MM.1S (cell line): ENCODE measurements around the gene EPN2.
"Not testable (repeated sequence)": the region's sequence is repeated elsewhere in the genome, so short reads cannot be mapped to it uniquely, and the experiment has no call there.

Experiments used
- DNase-seq: peaks from one replicate; pipeline ENCODE4 v3.0.0-alpha.2; 2015
- H2AFZ ChIP-seq: fragments of 300-600 bp; sonication (generic); 2 replicates; pipeline ENCODE4 v1.6.0; 2016; ENCODE audit warnings: antibody characterized with exemption, low read length
- H3F3A ChIP-seq: fragments of 300-600 bp; sonication (generic); 2 replicates; pipeline ENCODE4 v1.6.1; 2016; ENCODE audit warnings: mild to moderate bottlenecking, antibody characterized with exemption, low read length, moderate library complexity, mixed read lengths; ENCODE audit not compliant: insufficient read depth
- H3K27ac ChIP-seq: fragments of 300-600 bp; sonication (generic); 2 replicates; pipeline ENCODE4 v1.5.1; 2016; ENCODE audit warnings: mild to moderate bottlenecking, low read length
- H3K27me3 ChIP-seq: fragments of 300-600 bp; sonication (generic); replicated peaks from 2 replicates; pipeline ENCODE4 v1.6.0; 2016; ENCODE audit warnings: low read length; ENCODE audit not compliant: insufficient read depth
- H3K36me3 ChIP-seq: fragments of 300-600 bp; sonication (generic); replicated peaks from 2 replicates; pipeline ENCODE4 v1.6.1; 2016; ENCODE audit warnings: mild to moderate bottlenecking, low read length, mixed read lengths; ENCODE audit not compliant: insufficient read depth
- H3K4me1 ChIP-seq: fragments of 300-600 bp; sonication (generic); 2 replicates; pipeline ENCODE4 v1.6.1; 2016; ENCODE audit warnings: low read length, mixed read lengths
- H3K4me2 ChIP-seq: fragments of 300-600 bp; sonication (generic); 2 replicates; pipeline ENCODE4 v1.6.0; 2016; ENCODE audit warnings: low read depth, low read length
- H3K4me3 ChIP-seq: fragments of 300-600 bp; sonication (generic); 2 replicates; pipeline ENCODE4 v1.5.1; 2016; ENCODE audit warnings: low read length, mixed read lengths
- H3K79me2 ChIP-seq: fragments of 300-600 bp; sonication (generic); 2 replicates; pipeline ENCODE4 v1.6.1; 2016; ENCODE audit warnings: mixed run types, low read length, mixed read lengths
- H3K9ac ChIP-seq: fragments of 300-600 bp; sonication (generic); 2 replicates; pipeline ENCODE4 v1.6.1; 2016; ENCODE audit warnings: low read length, mixed read lengths
- H3K9me2 ChIP-seq: fragments of 300-600 bp; sonication (generic); replicated peaks from 2 replicates; pipeline ENCODE4 v1.6.1; 2016; ENCODE audit warnings: mild to moderate bottlenecking, low read length, mixed read lengths; ENCODE audit not compliant: insufficient read depth
- H3K9me3 ChIP-seq: fragments of 300-600 bp; sonication (generic); replicated peaks from 2 replicates; pipeline ENCODE4 v1.6.1; 2016; ENCODE audit warnings: mild to moderate bottlenecking, low read length, mixed read lengths; ENCODE audit not compliant: insufficient read depth
- H4K20me1 ChIP-seq: fragments of 300-600 bp; sonication (generic); 2 replicates; pipeline ENCODE4 v1.6.1; 2016; ENCODE audit warnings: mild to moderate bottlenecking, low read length, moderate library complexity, mixed read lengths; ENCODE audit not compliant: insufficient read depth
- EZH2 ChIP-seq: fragments of 300-600 bp; sonication (generic); optimal IDR thresholded peaks from 2 replicates; pipeline ENCODE3; 2017; ENCODE audit warnings: low read depth, mild to moderate bottlenecking, antibody characterized with exemption, low read length, mixed read lengths
- EZH2phosphoT487 ChIP-seq: fragments of 300-600 bp; sonication (generic); IDR thresholded peaks from 2 replicates; pipeline ENCODE4 v1.6.1; 2018; ENCODE audit warnings: antibody characterized with exemption, low read length
- TF ChIP-seq, protein P1 (sequence below): fragments of 300-600 bp; sonication (generic); IDR thresholded peaks from 2 replicates; pipeline ENCODE4 v1.5.1; 2016; ENCODE audit warnings: antibody characterized with exemption, low read length, mixed read lengths

Gene EPN2

DNA sequence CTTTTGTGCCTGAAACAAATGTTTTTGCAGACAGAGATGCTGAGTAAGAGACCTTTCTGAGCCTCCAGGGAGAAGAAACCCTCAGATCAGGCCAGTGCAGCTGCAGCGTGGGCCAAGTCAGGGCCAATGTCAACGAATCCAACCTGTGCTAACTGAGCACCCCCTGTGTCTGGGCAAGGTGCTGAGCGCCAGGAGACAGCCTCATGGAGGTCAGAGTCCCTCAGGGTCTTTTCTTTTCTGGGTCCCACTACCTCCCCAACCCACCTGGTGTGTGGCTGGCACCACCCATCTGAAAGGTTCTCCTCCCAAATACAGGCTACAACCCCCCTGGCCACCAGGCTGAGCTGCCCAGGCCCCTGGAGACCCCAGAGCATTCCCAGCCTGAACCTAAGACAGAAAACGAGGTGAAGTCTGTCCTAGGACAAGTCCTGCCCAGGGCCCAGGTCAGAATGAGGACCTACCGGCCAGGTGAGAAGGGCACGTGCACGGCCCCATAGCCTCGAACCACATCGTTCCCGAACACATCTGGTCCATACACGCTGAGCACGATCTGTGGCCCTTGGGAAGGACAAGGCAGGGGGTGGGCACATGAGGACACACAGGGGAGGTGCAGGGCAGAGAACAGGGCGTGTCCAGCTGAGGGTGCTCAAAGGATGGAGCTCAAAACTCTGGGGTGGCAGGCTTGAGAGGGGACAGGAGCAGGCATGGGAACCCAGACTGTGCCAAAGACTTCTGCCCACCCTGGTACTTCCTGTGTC, 110.3 kb downstream of the EPN2 start:
- H3K9me3 ChIP-seq = no peaks in the 10 kb centered on the region
- H3K4me3 ChIP-seq = no peak overlapping the region
- H3F3A ChIP-seq = no peaks in the 10 kb centered on the region
- H4K20me1 ChIP-seq = no peaks in the 10 kb centered on the region
- no peaks in the 10 kb centered on the region for H3K9me2 ChIP-seq
- H3K9ac ChIP-seq = no peak overlapping the region
- no peak for DNase-seq
- TF ChIP-seq EZH2phosphoT487 (no peak), EZH2 (no peak)
- TF ChIP-seq, protein P1, sequence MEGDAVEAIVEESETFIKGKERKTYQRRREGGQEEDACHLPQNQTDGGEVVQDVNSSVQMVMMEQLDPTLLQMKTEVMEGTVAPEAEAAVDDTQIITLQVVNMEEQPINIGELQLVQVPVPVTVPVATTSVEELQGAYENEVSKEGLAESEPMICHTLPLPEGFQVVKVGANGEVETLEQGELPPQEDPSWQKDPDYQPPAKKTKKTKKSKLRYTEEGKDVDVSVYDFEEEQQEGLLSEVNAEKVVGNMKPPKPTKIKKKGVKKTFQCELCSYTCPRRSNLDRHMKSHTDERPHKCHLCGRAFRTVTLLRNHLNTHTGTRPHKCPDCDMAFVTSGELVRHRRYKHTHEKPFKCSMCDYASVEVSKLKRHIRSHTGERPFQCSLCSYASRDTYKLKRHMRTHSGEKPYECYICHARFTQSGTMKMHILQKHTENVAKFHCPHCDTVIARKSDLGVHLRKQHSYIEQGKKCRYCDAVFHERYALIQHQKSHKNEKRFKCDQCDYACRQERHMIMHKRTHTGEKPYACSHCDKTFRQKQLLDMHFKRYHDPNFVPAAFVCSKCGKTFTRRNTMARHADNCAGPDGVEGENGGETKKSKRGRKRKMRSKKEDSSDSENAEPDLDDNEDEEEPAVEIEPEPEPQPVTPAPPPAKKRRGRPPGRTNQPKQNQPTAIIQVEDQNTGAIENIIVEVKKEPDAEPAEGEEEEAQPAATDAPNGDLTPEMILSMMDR = no peak
- no peaks in the 10 kb centered on the region for H3K4me1 ChIP-seq
- no peak overlapping the region for H3K27ac ChIP-seq
- no peak overlapping the region for H3K4me2 ChIP-seq
- H3K27me3 ChIP-seq = no peaks in the 10 kb centered on the region
- no peaks in the 10 kb centered on the region for H3K79me2 ChIP-seq
- H3K36me3 ChIP-seq = no peaks in the 10 kb centered on the region
- no peak overlapping the region for H2AFZ ChIP-seq

DNA sequence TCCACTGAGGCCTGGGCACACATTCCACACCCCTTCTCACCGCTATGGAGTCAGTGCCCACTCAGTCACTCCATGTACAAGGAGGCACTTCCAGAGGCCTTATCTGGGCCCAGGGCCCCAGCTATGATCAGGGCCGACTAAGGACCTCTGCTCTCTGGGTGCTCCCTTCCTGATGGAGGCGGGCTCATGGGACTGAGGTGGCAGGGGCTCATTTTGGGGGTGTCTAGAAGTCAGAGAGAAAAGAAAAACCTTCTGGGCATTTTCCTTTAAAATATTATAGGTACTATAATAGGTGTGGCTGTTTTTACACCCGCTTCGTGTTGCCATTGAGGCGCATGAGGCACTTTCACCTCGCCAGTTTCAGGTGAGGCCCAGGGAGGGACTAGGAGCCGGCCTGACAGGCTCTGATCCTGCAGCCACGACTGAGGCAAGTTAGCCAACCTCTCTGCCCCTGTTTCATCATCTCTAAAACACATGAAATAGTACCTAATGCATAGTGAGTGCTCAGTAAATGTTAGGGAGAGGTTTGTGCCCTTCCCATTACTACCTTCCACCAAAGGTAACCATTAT, 111.0 kb downstream of the EPN2 start:
- TF ChIP-seq EZH2 = no peak
- TF ChIP-seq, protein P1 = no peak
- H3F3A ChIP-seq = no peaks in the 10 kb centered on the region
- no peak for DNase-seq

DNA sequence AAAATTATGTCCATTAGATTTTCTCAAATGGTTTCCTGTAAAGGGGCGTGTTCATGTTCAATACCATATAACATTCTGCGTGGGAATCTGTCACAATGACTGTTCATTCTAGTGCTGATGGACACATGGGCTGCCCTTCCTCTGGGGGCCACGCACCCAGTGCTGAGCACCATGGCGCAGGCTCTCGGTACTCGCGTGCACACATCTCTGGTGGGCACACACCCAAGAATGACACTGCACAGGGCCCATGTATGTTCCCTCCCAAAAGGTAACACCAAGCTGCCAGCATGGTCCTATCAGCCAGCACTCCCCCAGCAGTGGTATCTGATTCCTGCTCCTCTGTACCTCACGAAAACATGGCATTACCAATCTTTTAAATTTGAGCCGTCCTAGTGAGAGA, 111.6 kb downstream of the EPN2 start:
- no peaks in the 10 kb centered on the region for H3K79me2 ChIP-seq
- H3K4me1 ChIP-seq = no peaks in the 10 kb centered on the region
- H3K27ac ChIP-seq = no peak overlapping the region
- H3K4me3 ChIP-seq = no peak overlapping the region
- H2AFZ ChIP-seq = no peak overlapping the region
- TF ChIP-seq, protein P1 = no peak
- TF ChIP-seq EZH2phosphoT487 (no peak), EZH2 (no peak)
- H3K9me3 ChIP-seq = no peaks in the 10 kb centered on the region
- H4K20me1 ChIP-seq = no peaks in the 10 kb centered on the region
- H3K4me2 ChIP-seq = no peak overlapping the region
- H3K36me3 ChIP-seq = no peaks in the 10 kb centered on the region
- H3F3A ChIP-seq = no peaks in the 10 kb centered on the region
- no peaks in the 10 kb centered on the region for H3K27me3 ChIP-seq
- H3K9me2 ChIP-seq = no peaks in the 10 kb centered on the region
- no peak overlapping the region for H3K9ac ChIP-seq
- no peak for DNase-seq

More for the DNA sequence above, 111.0 kb downstream of the EPN2 start:
- no peaks in the 10 kb centered on the region for H3K79me2 ChIP-seq
- no peak overlapping the region for H3K4me2 ChIP-seq
- H4K20me1 ChIP-seq = no peaks in the 10 kb centered on the region
- H3K27ac ChIP-seq = no peak overlapping the region
- H2AFZ ChIP-seq = no peak overlapping the region
- H3K9ac ChIP-seq = no peak overlapping the region
- no peaks in the 10 kb centered on the region for H3K9me2 ChIP-seq
- H3K9me3 ChIP-seq = no peaks in the 10 kb centered on the region
- H3K4me1 ChIP-seq = no peaks in the 10 kb centered on the region
- no peak overlapping the region for H3K4me3 ChIP-seq
- H3K36me3 ChIP-seq = no peaks in the 10 kb centered on the region
- H3K27me3 ChIP-seq = no peaks in the 10 kb centered on the region

DNA sequence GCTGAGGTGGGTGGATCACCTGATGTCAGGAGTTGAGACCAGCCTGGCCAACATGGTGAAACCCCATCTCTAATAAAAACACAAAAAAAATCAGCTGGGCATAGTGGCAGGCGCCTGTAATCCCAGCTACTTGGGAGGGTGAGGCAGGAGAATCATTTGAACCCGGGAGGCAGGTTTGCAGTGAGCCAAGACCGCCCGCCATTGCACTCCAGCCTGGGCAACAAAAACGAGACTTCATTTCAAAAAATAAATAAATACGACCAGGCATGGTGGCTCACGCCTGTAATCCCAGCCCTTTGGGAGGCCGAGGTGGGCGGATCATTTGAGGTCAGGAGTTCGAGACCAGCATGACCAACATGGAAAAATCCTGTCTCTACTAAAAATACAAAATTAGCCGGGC, 116.2 kb downstream of the EPN2 start:
- not testable (repeated sequence) for H3K9me2 ChIP-seq, H3K36me3 ChIP-seq, H3K27ac ChIP-seq, H3K9ac ChIP-seq, H3F3A ChIP-seq, H3K4me3 ChIP-seq, H3K4me2 ChIP-seq, H3K4me1 ChIP-seq, H3K27me3 ChIP-seq, H2AFZ ChIP-seq, H3K79me2 ChIP-seq, H3K9me3 ChIP-seq, H4K20me1 ChIP-seq, DNase-seq
